H9 (cell line): ENCODE measurements around the gene RNF32. TPM values are rescaled to one million over a fixed set of nuclear protein-coding genes. Genes with fewer than 3 reads are reported as not detected.

Experiments used
- DNase-seq: peaks from one replicate; pipeline ENCODE4 v3.0.0-alpha.2; 2017
- H2AFZ ChIP-seq: one replicate; pipeline ENCODE4 v1.6.1; 2013; ENCODE audit warnings: mild to moderate bottlenecking, low read length, control low read depth, moderate library complexity
- H2AK5ac ChIP-seq: 2 replicates; pipeline ENCODE4 v1.6.1; 2013; ENCODE audit warnings: low read length, control low read depth, mixed read lengths; ENCODE audit not compliant: insufficient read length
- H2BK120ac ChIP-seq: one replicate; pipeline ENCODE4 v1.6.1; 2013; ENCODE audit warnings: low read depth, mild to moderate bottlenecking, low read length, control low read depth, inconsistent platforms; ENCODE audit not compliant: poor library complexity, severe bottlenecking
- H2BK12ac ChIP-seq: 2 replicates; pipeline ENCODE4 v1.6.1; 2013; ENCODE audit warnings: low read length, control low read depth, mixed read lengths, low read depth; ENCODE audit not compliant: insufficient read length
- H2BK15ac ChIP-seq: 2 replicates; pipeline ENCODE4 v1.6.1; 2013; ENCODE audit warnings: low read depth, low read length, control low read depth
- H2BK20ac ChIP-seq: one replicate; pipeline ENCODE4 v1.6.1; 2013; ENCODE audit warnings: low read depth, mild to moderate bottlenecking, low read length, control low read depth, inconsistent platforms; ENCODE audit not compliant: poor library complexity, severe bottlenecking
- H2BK5ac ChIP-seq: 2 replicates; pipeline ENCODE4 v1.6.1; 2013; ENCODE audit warnings: low read length, control low read depth, mixed read lengths; ENCODE audit not compliant: insufficient read length
- H3K14ac ChIP-seq: 2 replicates; pipeline ENCODE4 v1.6.1; 2013; ENCODE audit warnings: low read length, control low read depth; ENCODE audit not compliant: insufficient read depth
- H3K18ac ChIP-seq: 2 replicates; pipeline ENCODE4 v1.6.1; 2013; ENCODE audit warnings: low read depth, mild to moderate bottlenecking, mixed read lengths, low read length, control low read depth; ENCODE audit not compliant: insufficient read length
- H3K23ac ChIP-seq: 2 replicates; pipeline ENCODE4 v1.6.1; 2013; ENCODE audit warnings: low read length, control low read depth, mixed read lengths, low read depth; ENCODE audit not compliant: insufficient read length
- H3K23me2 ChIP-seq: 2 replicates; pipeline ENCODE4 v1.6.1; 2013; ENCODE audit warnings: low read depth, mild to moderate bottlenecking, mixed read lengths, low read length, control low read depth; ENCODE audit not compliant: insufficient read length, poor library complexity, severe bottlenecking
- H3K27ac ChIP-seq: 2 replicates; pipeline ENCODE4 v1.5.1; 2013; ENCODE audit warnings: low read length, control low read depth, mixed read lengths, low read depth; ENCODE audit not compliant: insufficient read length
- H3K27me3 ChIP-seq: 2 replicates; pipeline ENCODE4 v1.6.1; 2013; ENCODE audit warnings: low read length, control low read depth, inconsistent platforms; ENCODE audit not compliant: insufficient read depth
- H3K4ac ChIP-seq: 2 replicates; pipeline ENCODE4 v1.6.1; 2013; ENCODE audit warnings: low read depth, mild to moderate bottlenecking, control low read depth, inconsistent platforms, low read length, moderate library complexity
- H3K4me1 ChIP-seq: 2 replicates; pipeline ENCODE4 v1.6.1; 2013; ENCODE audit warnings: low read length, control low read depth, inconsistent platforms; ENCODE audit not compliant: insufficient read depth
- H3K4me2 ChIP-seq: 2 replicates; pipeline ENCODE4 v1.6.1; 2013; ENCODE audit warnings: low read length, control low read depth, mixed read lengths; ENCODE audit not compliant: insufficient read length, insufficient read depth
- H3K56ac ChIP-seq: 2 replicates; pipeline ENCODE4 v1.6.1; 2013; ENCODE audit warnings: low read depth, mild to moderate bottlenecking, mixed read lengths, low read length, control low read depth; ENCODE audit not compliant: insufficient read length
- H3K79me1 ChIP-seq: 2 replicates; pipeline ENCODE4 v1.6.1; 2013; ENCODE audit warnings: low read depth, mild to moderate bottlenecking, moderate library complexity, low read length, control low read depth, inconsistent platforms; ENCODE audit not compliant: insufficient read depth, poor library complexity, severe bottlenecking
- H3K79me2 ChIP-seq: 2 replicates; pipeline ENCODE4 v1.6.1; 2013; ENCODE audit warnings: low read length, control low read depth, inconsistent platforms; ENCODE audit not compliant: insufficient read depth
- H3K9ac ChIP-seq: 2 replicates; pipeline ENCODE4 v1.6.1; 2013; ENCODE audit warnings: low read length, control low read depth, mixed read lengths; ENCODE audit not compliant: insufficient read length; ENCODE audit errors: extremely low read depth
- H3K9me3 ChIP-seq: one replicate; pipeline ENCODE4 v1.6.1; 2013; ENCODE audit warnings: low read depth, low read length, inconsistent platforms; ENCODE audit not compliant: control insufficient read depth
- H3T11ph ChIP-seq: one replicate; pipeline ENCODE4 v1.6.1; 2013; ENCODE audit warnings: mild to moderate bottlenecking, low read length, control low read depth, inconsistent platforms
- H4K20me1 ChIP-seq: one replicate; pipeline ENCODE4 v1.6.1; 2013; ENCODE audit not compliant: control insufficient read depth, insufficient read length, insufficient read depth
- H4K5ac ChIP-seq: 2 replicates; pipeline ENCODE4 v1.6.1; 2013; ENCODE audit warnings: low read depth, mild to moderate bottlenecking, mixed read lengths, low read length, control low read depth; ENCODE audit not compliant: insufficient read length
- H4K8ac ChIP-seq: replicated peaks from 2 replicates; pipeline ENCODE4 v1.6.1; 2013; ENCODE audit warnings: low read length, control low read depth, mixed read lengths, low read depth; ENCODE audit not compliant: insufficient read length
- H4K91ac ChIP-seq: 2 replicates; pipeline ENCODE4 v1.6.1; 2013; ENCODE audit warnings: low read depth, mild to moderate bottlenecking, moderate library complexity, mixed read lengths, low read length, control low read depth; ENCODE audit not compliant: insufficient read length
- H3K27ac Mint-ChIP-seq, 3 experiments: 2 replicates in 2 of 3; 3 replicates in 1 of 3; pipeline ENCODE4 v1.8.0; 2020 to 2021; ENCODE audit warnings: mixed read lengths in 3 of 3, mild to moderate bottlenecking in 1 of 3, moderate library complexity in 1 of 3
- H3K27me3 Mint-ChIP-seq: 2 replicates; pipeline ENCODE4 v1.8.0; 2021; ENCODE audit warnings: low read depth, mild to moderate bottlenecking, moderate library complexity, mixed read lengths
- H3K36me3 Mint-ChIP-seq, 3 experiments: 2 replicates in 2 of 3; 3 replicates in 1 of 3; pipeline ENCODE4 v1.8.0; 2020 to 2021; ENCODE audit warnings: low read depth in 3 of 3, mixed read lengths in 3 of 3; ENCODE audit not compliant: insufficient read depth in 1 of 3
- H3K4me1 Mint-ChIP-seq, 2 experiments: 2 replicates each; pipeline ENCODE4 v1.8.0; 2020; ENCODE audit warnings: mixed read lengths in 2 of 2
- H3K4me3 Mint-ChIP-seq, 2 experiments: 2 replicates in 1 of 2; 3 replicates in 1 of 2; pipeline ENCODE4 v1.8.0; 2020 to 2021; ENCODE audit warnings: mild to moderate bottlenecking in 2 of 2, mixed read lengths in 2 of 2, moderate library complexity in 1 of 2
- H3K9me3 Mint-ChIP-seq, 2 experiments: 2 replicates in 1 of 2; 3 replicates in 1 of 2; pipeline ENCODE4 v1.8.0; 2020; ENCODE audit warnings: mild to moderate bottlenecking in 2 of 2, mixed read lengths in 2 of 2, moderate library complexity in 1 of 2
- CTCF ChIP-seq: fragments of 200-600 bp; sonication (generic); conservative IDR thresholded peaks from 3 replicates; pipeline ENCODE4 v1.8.0; 2021; ENCODE audit warnings: antibody characterized with exemption, mild to moderate bottlenecking
- WGBS: extraction: QIAGEN DNeasy Blood & Tissue Kit; methylation state at CpG from one replicate; pipeline ENCODE4 v1.1.7; 2013; ENCODE audit warnings: missing lambda C conversion rate, low lambda C conversion rate, mixed read lengths; ENCODE audit not compliant: insufficient read length; ENCODE audit errors: extremely low coverage; 5-methylcytosine and 5-hydroxymethylcytosine counted together
- total RNA-seq: library from RNA; stranded (reverse); gene quantifications from 2 replicates; pipeline ENCODE4 v1.2.1, GENCODE V29; 2021

Gene RNF32
- total RNA-seq, 1 experiment from 2014 or later: 0.90 TPM

- Histone ChIP-seq H3K27me3 (no peaks in the 10 kb centered on the region), H2BK120ac (no peak overlapping the region), H3K4ac (no peak overlapping the region), H4K5ac (no peak overlapping the region), H3K23me2 (no peaks in the 10 kb centered on the region), H2BK15ac (no peak overlapping the region), H3K9me3 (no peaks in the 10 kb centered on the region), H4K8ac (no peak overlapping the region), H3K56ac (no peak overlapping the region), H4K20me1 (no peaks in the 10 kb centered on the region), H3K9ac (no peak overlapping the region), H3K14ac (no peak overlapping the region; the same call in 1 of the 2 replicates), H2BK20ac (no peak overlapping the region), H3K79me2 (no peaks in the 10 kb centered on the region), H2BK5ac (no peak overlapping the region), H3K4me2 (no peak overlapping the region), H3K79me1 (no peaks in the 10 kb centered on the region), H3K18ac (no peak overlapping the region), H2AFZ (no peak overlapping the region), H4K91ac (no peak overlapping the region), H2BK12ac (no peak overlapping the region), H3T11ph (no peak overlapping the region), H2AK5ac (no peak overlapping the region), H3K27ac (no peak overlapping the region), H3K4me1 (no peaks in the 10 kb centered on the region; the same call in 1 of the 2 replicates), H3K23ac (no peak overlapping the region)
- peaks cover under 1 to 4% of the 10 kb centered on the region in 2 experiments; a peak in 3 of 5 replicates for H3K9me3 Mint-ChIP-seq
- H3K27me3 Mint-ChIP-seq: no peaks in the 10 kb centered on the region; the same call in 1 of the 2 replicates
- H3K4me1 Mint-ChIP-seq: peaks cover 11 to 12% of the 10 kb centered on the region in 2 experiments
- H3K27ac Mint-ChIP-seq: peak overlapping the region in 1 of 3 experiments; percentile 29; a peak in 1 of 7 replicates
- DNase-seq: no peak
- no peak overlapping the region for H3K4me3 Mint-ChIP-seq
- TF ChIP-seq CTCF: no peak
- peaks cover 0 to 9% (median under 1%) of the 10 kb centered on the region in 3 experiments; a peak in 3 of 7 replicates for H3K36me3 Mint-ChIP-seq
- WGBS: no CpG with 5 or more reads among the region's 7 CpGs
Measured at GRCh38 chr7:156656598-156656997, 16.0 kb downstream of the RNF32 start.
